GM10266 (cell line): ENCODE data around the gene ZDHHC14.

Source experiments
- DNase-seq: peaks from one replicate; pipeline ENCODE4 v3.0.0; 2012; ENCODE audit errors: extremely low spot score
- CTCF ChIP-seq: IDR thresholded peaks from 2 replicates; pipeline ENCODE4 v1.5.1; 2012; ENCODE audit warnings: mild to moderate bottlenecking, low read depth; ENCODE audit not compliant: control insufficient read depth, insufficient read depth; ENCODE audit errors: missing control alignments

Gene ZDHHC14

GRCh38 chr6:157637941-157638662, 257.1 kb downstream of the ZDHHC14 start:
- TF ChIP-seq CTCF = no peak
- no peak for DNase-seq

- no peak for DNase-seq
- TF ChIP-seq CTCF = no peak
These were observed 257.8 kb downstream of the ZDHHC14 start for GRCh38 chr6:157638779-157639178.

DNA sequence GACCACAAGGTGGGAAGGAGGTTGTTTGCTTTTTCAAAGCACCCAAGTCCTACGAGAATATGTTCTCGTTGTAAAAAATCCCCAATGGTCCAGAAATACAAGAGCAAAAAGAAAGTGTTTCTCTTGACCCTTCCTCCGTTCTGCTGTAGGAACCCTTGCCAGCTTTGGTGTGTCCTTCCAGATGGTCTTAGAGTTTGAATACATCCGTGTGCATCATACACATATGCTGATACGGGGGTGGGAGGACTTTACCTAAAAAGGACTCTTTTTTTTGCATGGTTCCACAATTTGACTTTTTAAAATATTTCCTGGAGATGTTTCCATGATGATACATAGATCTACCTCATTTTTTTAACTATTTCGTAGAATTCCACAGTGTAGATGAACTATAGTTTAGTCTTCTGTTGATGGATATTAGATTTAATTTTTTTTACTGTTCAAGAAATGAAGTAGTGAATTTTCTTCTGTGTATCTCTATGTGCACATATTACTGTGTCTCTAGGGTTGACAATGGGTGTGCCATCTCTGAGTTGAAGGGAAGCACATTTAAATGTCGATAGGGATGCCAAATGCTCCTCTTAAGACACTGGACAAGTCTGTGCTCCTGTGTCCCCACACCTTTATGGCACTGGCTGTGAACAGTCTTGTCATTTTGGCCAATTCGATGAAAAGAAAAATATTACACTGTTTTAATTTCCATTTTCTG, 259.9 kb downstream of the ZDHHC14 start:
- no peak for DNase-seq
- TF ChIP-seq CTCF = no peak

DNA sequence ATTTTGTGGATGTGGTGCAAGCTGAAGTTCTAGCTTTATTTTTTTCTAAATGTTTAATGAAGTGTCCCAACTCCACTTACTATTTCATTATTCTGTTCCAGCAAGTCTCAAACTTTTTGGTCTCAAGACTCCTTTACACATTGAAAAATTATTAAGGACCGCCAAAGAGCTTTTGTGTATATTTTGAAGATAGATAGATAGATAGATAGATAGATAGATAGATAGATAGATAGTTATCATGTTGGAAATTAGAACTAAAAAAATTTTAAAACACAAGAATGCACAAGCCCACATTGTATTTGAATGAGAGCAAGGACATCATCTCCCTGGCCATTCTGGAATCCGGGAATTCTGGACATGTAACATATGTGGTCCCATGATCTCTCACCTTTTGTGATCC, 260.8 kb downstream of the ZDHHC14 start:
- no peak for TF ChIP-seq CTCF
- DNase-seq = no peak

DNA sequence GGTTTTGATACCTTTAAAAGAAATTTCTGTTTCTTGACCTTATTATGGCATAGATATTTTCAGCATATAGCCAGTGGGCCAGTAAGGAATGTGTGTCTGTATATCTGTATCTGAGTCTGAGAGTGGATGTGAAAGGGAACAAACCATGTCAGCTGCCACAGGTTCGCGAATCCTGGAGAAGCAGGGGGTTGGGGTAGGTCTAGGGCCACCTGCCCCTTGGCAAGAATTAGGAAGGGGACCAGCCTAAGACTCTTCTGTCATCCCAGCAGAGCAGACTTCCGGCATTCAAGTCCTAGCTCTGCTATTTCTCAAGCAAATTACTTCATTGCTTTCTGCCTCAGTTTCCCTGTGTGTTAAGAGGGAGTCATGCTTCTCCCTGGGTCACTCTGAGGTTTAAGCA, 261.7 kb downstream of the ZDHHC14 start:
- no peak for DNase-seq
- no peak for TF ChIP-seq CTCF

DNA sequence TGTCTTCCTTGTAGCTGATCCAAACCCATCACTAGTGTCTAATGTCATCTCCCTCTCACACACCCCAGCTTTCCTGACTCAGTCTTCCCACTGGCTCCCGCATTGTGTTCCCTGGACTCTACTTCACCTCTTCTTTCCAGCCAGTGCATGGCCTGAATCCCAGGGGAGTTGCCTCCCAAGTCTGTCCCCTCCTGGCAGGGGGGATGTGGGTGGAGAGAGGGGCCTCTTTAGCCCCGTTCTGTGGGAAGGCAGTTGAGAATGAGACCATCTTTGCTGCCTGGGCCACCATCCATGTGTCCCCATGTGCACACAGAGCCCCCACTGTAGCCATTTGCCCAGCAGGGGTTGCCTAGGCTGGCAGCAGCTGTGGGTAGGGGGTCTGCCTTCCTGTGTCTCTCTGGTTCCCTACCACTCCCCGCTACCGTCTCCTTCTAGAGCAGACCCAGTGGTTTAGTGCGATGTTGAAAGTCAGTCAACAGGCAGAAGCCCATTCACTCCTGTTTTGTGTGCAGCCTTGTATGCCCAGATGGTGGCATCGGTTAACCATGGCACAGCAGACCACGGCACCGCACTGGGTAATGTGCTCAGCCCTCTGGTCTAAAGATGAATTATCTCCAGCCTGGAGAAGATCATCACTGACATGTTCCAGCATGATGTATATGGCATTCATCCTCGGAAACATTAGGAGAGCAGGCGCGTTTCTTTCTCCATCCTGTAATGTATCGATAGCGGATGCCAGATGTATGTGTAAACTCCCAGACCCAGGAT, 263.2 kb downstream of the ZDHHC14 start:
- TF ChIP-seq CTCF = no peak
- no peak for DNase-seq
